Peyer's patch (tissue), 4 donors: ENCODE data around the gene HMGN4.

Experiments
- POLR2A ChIP-seq, 2 donors: fragments of 450-650 bp; IDR thresholded peaks; one replicate each; pipeline ENCODE4 v1.5.1; 2017; ENCODE audit warnings: antibody characterized with exemption in 2 of 2, mild to moderate bottlenecking in 2 of 2, moderate library complexity in 2 of 2
- TF ChIP-seq, protein P1 (sequence below), 6 experiments: fragments of 450-650 bp in 4 of 6; fragments of 200-600 bp in 2 of 6; sonication (generic) in 1 of 6; IDR thresholded peaks; one replicate each; pipeline ENCODE4 v1.5.1; 2017 to 2019; ENCODE audit warnings: antibody characterized with exemption in 6 of 6, mild to moderate bottlenecking in 3 of 6, moderate library complexity in 1 of 6

DNA sequence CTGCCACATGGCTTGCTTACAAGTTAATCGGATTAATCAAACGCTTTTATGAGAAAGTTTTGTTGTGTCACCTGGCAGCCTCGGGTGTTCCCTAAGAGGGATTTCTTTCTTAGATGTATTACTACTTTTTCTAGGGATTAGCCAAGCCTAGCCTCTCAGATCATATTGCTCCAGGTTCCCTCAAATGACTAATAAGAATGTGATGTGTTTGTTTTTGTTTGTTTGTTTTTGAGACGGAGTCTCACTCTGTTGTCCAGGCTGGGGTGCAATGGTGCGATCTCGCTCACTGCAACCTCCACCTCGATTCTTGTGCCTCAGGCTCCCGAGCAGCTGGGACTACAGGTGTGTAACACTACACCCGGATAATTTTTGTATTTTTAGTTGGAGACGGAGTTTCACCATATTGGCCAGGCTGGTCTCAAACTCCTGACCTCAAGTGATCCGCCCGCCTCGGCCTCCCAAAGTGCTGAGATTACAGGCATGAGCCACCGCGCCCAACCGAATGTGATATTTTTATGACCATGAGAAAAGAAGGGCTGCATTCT is 977 bp downstream of the HMGN4 start:
- TF ChIP-seq, protein P1, sequence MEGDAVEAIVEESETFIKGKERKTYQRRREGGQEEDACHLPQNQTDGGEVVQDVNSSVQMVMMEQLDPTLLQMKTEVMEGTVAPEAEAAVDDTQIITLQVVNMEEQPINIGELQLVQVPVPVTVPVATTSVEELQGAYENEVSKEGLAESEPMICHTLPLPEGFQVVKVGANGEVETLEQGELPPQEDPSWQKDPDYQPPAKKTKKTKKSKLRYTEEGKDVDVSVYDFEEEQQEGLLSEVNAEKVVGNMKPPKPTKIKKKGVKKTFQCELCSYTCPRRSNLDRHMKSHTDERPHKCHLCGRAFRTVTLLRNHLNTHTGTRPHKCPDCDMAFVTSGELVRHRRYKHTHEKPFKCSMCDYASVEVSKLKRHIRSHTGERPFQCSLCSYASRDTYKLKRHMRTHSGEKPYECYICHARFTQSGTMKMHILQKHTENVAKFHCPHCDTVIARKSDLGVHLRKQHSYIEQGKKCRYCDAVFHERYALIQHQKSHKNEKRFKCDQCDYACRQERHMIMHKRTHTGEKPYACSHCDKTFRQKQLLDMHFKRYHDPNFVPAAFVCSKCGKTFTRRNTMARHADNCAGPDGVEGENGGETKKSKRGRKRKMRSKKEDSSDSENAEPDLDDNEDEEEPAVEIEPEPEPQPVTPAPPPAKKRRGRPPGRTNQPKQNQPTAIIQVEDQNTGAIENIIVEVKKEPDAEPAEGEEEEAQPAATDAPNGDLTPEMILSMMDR (IDR thresholded peaks at IDR 0.05): no peak
- no peak for TF ChIP-seq POLR2A (IDR thresholded peaks at IDR 0.05)
